B cell (primary cell): Measurements from ENCODE around the gene KIAA0586. TPM values are rescaled to one million over a fixed set of nuclear protein-coding genes. Genes with fewer than 3 reads are reported as not detected.

ENCODE experiments used
- ATAC-seq: fragments of 200-7000 bp; cut with Tn5 transposase; one replicate; pipeline ENCODE4 v1.10.0; 2021; ENCODE audit warnings: low read depth, mild to moderate bottlenecking, moderate number of reproducible peaks, moderate library complexity
- CTCF ChIA-PET: fragments of 350-600 bp; sonication (Branson Sonifier 250); formaldehyde crosslinking; loops from one replicate; lab custom pipeline; 2021; ENCODE audit warnings: antibody characterized with exemption, inconsistent platforms; lab: Charles Lee
- POLR2A ChIA-PET: fragments of 350-600 bp; sonication (Branson Sonifier 250); formaldehyde crosslinking; loops from one replicate; lab custom pipeline; 2021; ENCODE audit warnings: antibody characterized with exemption; lab: Charles Lee
- DNase-seq: peaks from one replicate; pipeline ENCODE4 v3.0.0; 2013
- H2AFZ ChIP-seq: 2 replicates; pipeline ENCODE4 v1.6.1; 2012; ENCODE audit warnings: mild to moderate bottlenecking, low read depth, low read length; ENCODE audit not compliant: insufficient read depth, poor library complexity, severe bottlenecking
- H3K27ac ChIP-seq, 2 donors: 1 replicate in 1 of 2; 2 replicates in 1 of 2; pipeline ENCODE4 v1.5.1; 2012 to 2013; ENCODE audit warnings: low read length in 2 of 2, mild to moderate bottlenecking in 2 of 2, moderate library complexity in 1 of 2
- H3K27me3 ChIP-seq, 4 experiments: fragments of 200-600 bp in 1 of 4; sonication (generic) in 1 of 4; replicated peaks in 1 of 4; 1 replicate in 2 of 4; 2 replicates in 2 of 4; pipeline versions ENCODE4 v1.6.1 to v1.7.0; 2013 to 2016; ENCODE audit warnings: low read length in 3 of 4, mild to moderate bottlenecking in 2 of 4, mixed read lengths in 1 of 4, moderate library complexity in 1 of 4; ENCODE audit not compliant: insufficient read depth in 4 of 4, control insufficient read depth in 3 of 4; ENCODE audit errors: control extremely low read depth in 1 of 4
- H3K36me3 ChIP-seq, 2 experiments: replicated peaks in 1 of 2; 1 replicate in 1 of 2; 2 replicates in 1 of 2; pipeline versions ENCODE4 v1.6.1 to v1.7.1; 2013; ENCODE audit warnings: low read length in 1 of 2; ENCODE audit not compliant: insufficient read depth in 2 of 2, control insufficient read depth in 1 of 2; ENCODE audit errors: control extremely low read depth in 1 of 2, extremely low read depth in 1 of 2
- H3K4me1 ChIP-seq, 2 donors: fragments of 200-600 bp in 1 of 2; sonication (generic) in 1 of 2; 1 replicate in 1 of 2; 2 replicates in 1 of 2; pipeline versions ENCODE4 v1.5.1 to v1.6.1; 2013 to 2017; ENCODE audit warnings: low read length in 2 of 2; ENCODE audit not compliant: control insufficient read depth in 2 of 2, insufficient read depth in 2 of 2
- H3K4me2 ChIP-seq: replicated peaks from 2 replicates; pipeline ENCODE3; 2012; ENCODE audit warnings: mild to moderate bottlenecking, low read depth, low read length; ENCODE audit not compliant: poor library complexity, severe bottlenecking
- H3K4me3 ChIP-seq, 5 experiments: fragments of 200-600 bp in 1 of 5; sonication (generic) in 1 of 5; 1 replicate in 3 of 5; 2 replicates in 2 of 5; pipeline versions ENCODE4 v1.5.1 to v1.7.0; 2011 to 2016; ENCODE audit warnings: low read length in 4 of 5, mild to moderate bottlenecking in 4 of 5, low read depth in 2 of 5, control low read depth in 1 of 5, moderate library complexity in 1 of 5; ENCODE audit not compliant: insufficient read depth in 1 of 5; ENCODE audit errors: control extremely low read depth in 1 of 5, extremely low read depth in 1 of 5
- H3K79me2 ChIP-seq: fragments of 200-600 bp; sonication (generic); one replicate; pipeline ENCODE4 v1.6.0; 2016; ENCODE audit warnings: low read length; ENCODE audit not compliant: control insufficient read depth, insufficient read depth
- H3K9ac ChIP-seq: fragments of 200-600 bp; sonication (generic); 2 replicates; pipeline ENCODE4 v1.6.1; 2017; ENCODE audit warnings: mild to moderate bottlenecking, low read length, moderate library complexity
- H3K9me3 ChIP-seq, 3 donors: one replicate each; pipeline versions ENCODE4 v1.6.1 to v1.7.1; 2013; ENCODE audit warnings: low read length in 2 of 3; ENCODE audit not compliant: control insufficient read depth in 2 of 3, insufficient read depth in 1 of 3; ENCODE audit errors: control extremely low read depth in 1 of 3
- H4K20me1 ChIP-seq: 2 replicates; pipeline ENCODE4 v1.6.0; 2012; ENCODE audit warnings: mild to moderate bottlenecking, low read length; ENCODE audit not compliant: insufficient read depth, control insufficient read depth, poor library complexity, severe bottlenecking
- H3K27ac Mint-ChIP-seq: one replicate; pipeline ENCODE4 v1.8.0; 2021; ENCODE audit warnings: mixed read lengths
- H3K27me3 Mint-ChIP-seq: one replicate; pipeline ENCODE4 v1.8.0; 2021; ENCODE audit warnings: mixed read lengths
- H3K4me1 Mint-ChIP-seq: one replicate; pipeline ENCODE4 v1.8.0; 2021; ENCODE audit warnings: mixed read lengths
- H3K4me3 Mint-ChIP-seq: one replicate; pipeline ENCODE4 v1.8.0; 2021; ENCODE audit warnings: mixed read lengths
- H3K9me3 Mint-ChIP-seq: one replicate; pipeline ENCODE4 v1.8.0; 2022; ENCODE audit warnings: mixed read lengths; ENCODE audit not compliant: insufficient read depth
- EZH2 ChIP-seq: IDR thresholded peaks from 2 replicates; pipeline ENCODE4 v1.6.1; 2012; ENCODE audit warnings: borderline replicate concordance, low read depth, mild to moderate bottlenecking, moderate library complexity, low read length; ENCODE audit not compliant: insufficient read depth, poor library complexity, severe bottlenecking
- WGBS: methylation state at CpG from one replicate; pipeline ENCODE4 v1.1.5; 2013; ENCODE audit warnings: missing lambda C conversion rate; ENCODE audit not compliant: insufficient coverage; 5-methylcytosine and 5-hydroxymethylcytosine counted together
- intact Hi-C: fragments of 100-400 bp; cut with micrococcal nuclease; formaldehyde crosslinking; loops from one replicate; pipeline ENCODE4 v1.10.0; 2022
- polyA plus RNA-seq: library from polyadenylated mRNA; depleted of rRNA; stranded (reverse); fragments of >200 nt; gene quantifications from 2 replicates; pipeline ENCODE4 v1.2.3, GENCODE V29; 2012
- total RNA-seq, 2 donors: library from RNA; stranded (reverse); fragments of 120-200 nt in 1 of 2; gene quantifications; 1 replicate in 1 of 2; 2 replicates in 1 of 2; pipeline versions ENCODE4 v1.2.3 to v1.2.4, GENCODE V29; 2013 to 2022
- TF ChIP-seq, protein P1 (sequence below): fragments of 200-600 bp; IDR thresholded peaks from one replicate; pipeline ENCODE4 v1.8.0; 2022; ENCODE audit warnings: antibody characterized with exemption, mild to moderate bottlenecking

KIAA0586 gene
- total and polyA plus RNA-seq, 2 donors (not counting 1 experiment from before 2014, with no cell fraction given): 12.2 to 27.5 TPM

DNA sequence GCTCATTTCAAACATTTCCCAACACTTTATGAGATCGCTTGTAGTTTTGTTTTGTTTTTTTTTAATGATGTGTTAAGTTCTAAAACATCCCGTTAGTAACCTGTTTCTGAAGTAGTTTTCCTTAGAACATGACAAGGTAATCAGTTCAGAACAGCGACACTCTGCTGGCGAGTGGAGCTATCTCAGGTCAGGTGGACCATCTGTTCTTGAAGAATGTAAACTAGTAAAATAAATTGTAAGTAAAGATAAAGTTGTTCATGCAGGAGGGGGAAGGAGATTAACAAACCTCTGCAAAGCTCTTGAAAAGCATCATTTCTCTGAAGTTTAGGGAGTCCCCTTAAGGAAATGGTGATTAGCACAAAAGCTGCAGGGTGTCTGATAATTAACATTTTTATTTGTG lies 138.3 kb downstream of the KIAA0586 start:
- no peaks in the 10 kb centered on the region for H3K4me1 Mint-ChIP-seq
- TF ChIP-seq, protein P1, sequence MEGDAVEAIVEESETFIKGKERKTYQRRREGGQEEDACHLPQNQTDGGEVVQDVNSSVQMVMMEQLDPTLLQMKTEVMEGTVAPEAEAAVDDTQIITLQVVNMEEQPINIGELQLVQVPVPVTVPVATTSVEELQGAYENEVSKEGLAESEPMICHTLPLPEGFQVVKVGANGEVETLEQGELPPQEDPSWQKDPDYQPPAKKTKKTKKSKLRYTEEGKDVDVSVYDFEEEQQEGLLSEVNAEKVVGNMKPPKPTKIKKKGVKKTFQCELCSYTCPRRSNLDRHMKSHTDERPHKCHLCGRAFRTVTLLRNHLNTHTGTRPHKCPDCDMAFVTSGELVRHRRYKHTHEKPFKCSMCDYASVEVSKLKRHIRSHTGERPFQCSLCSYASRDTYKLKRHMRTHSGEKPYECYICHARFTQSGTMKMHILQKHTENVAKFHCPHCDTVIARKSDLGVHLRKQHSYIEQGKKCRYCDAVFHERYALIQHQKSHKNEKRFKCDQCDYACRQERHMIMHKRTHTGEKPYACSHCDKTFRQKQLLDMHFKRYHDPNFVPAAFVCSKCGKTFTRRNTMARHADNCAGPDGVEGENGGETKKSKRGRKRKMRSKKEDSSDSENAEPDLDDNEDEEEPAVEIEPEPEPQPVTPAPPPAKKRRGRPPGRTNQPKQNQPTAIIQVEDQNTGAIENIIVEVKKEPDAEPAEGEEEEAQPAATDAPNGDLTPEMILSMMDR: no peak
- no peak for TF ChIP-seq EZH2
- H3K9me3 Mint-ChIP-seq: no peaks in the 10 kb centered on the region
- no peaks in the 10 kb centered on the region for H3K36me3 ChIP-seq
- H3K79me2 ChIP-seq: no peaks in the 10 kb centered on the region
- intact Hi-C loops: no loop called here
- ChIA-PET CTCF (interaction anchor here (0.7 kb wide), 1 partner anchor 914 kb away, joined by 5 read pairs; no protein-coding TSS in a partner anchor), POLR2A (no interaction called here)
- H3K4me3 Mint-ChIP-seq: no peak overlapping the region
- H3K4me2 ChIP-seq: no peak overlapping the region
- H2AFZ ChIP-seq: no peak overlapping the region
- 93% methylated on average over 3 of the region's 4 CpGs for WGBS
- no peaks in the 10 kb centered on the region for H3K9me3 ChIP-seq
- ATAC-seq (no peak), DNase-seq (no peak)
- H3K9ac ChIP-seq: no peak overlapping the region
- H3K27me3 ChIP-seq: no peaks in the 10 kb centered on the region
- no peaks in the 10 kb centered on the region for H4K20me1 ChIP-seq
- H3K27me3 Mint-ChIP-seq: no peaks in the 10 kb centered on the region
- no peaks in the 10 kb centered on the region for H3K4me1 ChIP-seq
- H3K27ac ChIP-seq: no peak overlapping the region
- no peak overlapping the region for H3K27ac Mint-ChIP-seq
- H3K4me3 ChIP-seq: no peak overlapping the region

DNA sequence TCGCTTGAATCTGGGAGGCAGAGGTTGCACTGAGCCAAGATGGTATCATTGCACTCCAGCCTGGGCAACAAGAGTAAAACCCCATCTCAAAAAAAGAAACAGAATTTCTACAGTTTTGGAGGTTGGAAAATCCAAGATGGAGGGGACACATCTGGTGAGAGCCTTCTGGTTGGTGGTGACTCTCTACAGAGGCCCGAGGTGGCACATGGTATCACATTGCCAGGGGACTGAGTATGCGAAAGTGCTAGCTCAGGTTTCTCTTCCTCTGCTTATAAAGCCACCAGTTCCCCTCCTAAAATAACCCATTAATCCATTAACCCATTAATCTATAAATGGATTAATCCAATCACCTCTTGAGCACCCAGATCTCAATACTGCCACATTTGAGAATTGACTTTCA lies 139.5 kb downstream of the KIAA0586 start:
- Histone ChIP-seq H3K9me3 (no peaks in the 10 kb centered on the region), H3K27me3 (no peaks in the 10 kb centered on the region), H2AFZ (no peak overlapping the region), H3K4me1 (no peaks in the 10 kb centered on the region), H3K4me3 (no peak overlapping the region), H3K79me2 (no peaks in the 10 kb centered on the region), H3K27ac (no peak overlapping the region), H3K9ac (no peak overlapping the region), H3K4me2 (no peak overlapping the region), H3K36me3 (no peaks in the 10 kb centered on the region), H4K20me1 (no peaks in the 10 kb centered on the region)
- no peaks in the 10 kb centered on the region for H3K9me3 Mint-ChIP-seq
- no peak overlapping the region for H3K4me3 Mint-ChIP-seq
- TF ChIP-seq, protein P1: no peak
- no peak for TF ChIP-seq EZH2
- WGBS: 100% methylated on average over 2 of the region's 3 CpGs
- no peaks in the 10 kb centered on the region for H3K4me1 Mint-ChIP-seq
- no peak overlapping the region for H3K27ac Mint-ChIP-seq
- ChIA-PET POLR2A (no interaction called here), CTCF (no interaction called here)
- ATAC-seq: no peak
- no peaks in the 10 kb centered on the region for H3K27me3 Mint-ChIP-seq
- intact Hi-C loops: no loop called here
- DNase-seq: no peak
